Left colon (tissue), 2 donors: Measurements from ENCODE around the gene SOHLH2. TPM values are rescaled to one million over a fixed set of nuclear protein-coding genes. Genes with fewer than 3 reads are reported as not detected.

Experiments used
- ATAC-seq: fragments of 200-7000 bp; cut with Tn5 transposase; one replicate; pipeline ENCODE4 v1.9.1; 2020; ENCODE audit warnings: mild to moderate bottlenecking, moderate library complexity
- DNase-seq, 2 donors: peaks; one replicate each; pipeline ENCODE4 v3.0.0-alpha.2; 2020
- intact Hi-C, 2 donors: fragments of 100-400 bp; cut with DNase I in 1 of 2; cut with micrococcal nuclease in 1 of 2; formaldehyde crosslinking; loops; one replicate each; pipeline versions ENCODE4 v1.11.2 to v1.14.0; 2022; cut with DNase I, micrococcal nuclease
- total RNA-seq, 2 donors: library from RNA; stranded (reverse); fragmentation: NEBNext Ultra II Directional; extraction: Animal tissue kit (Norgen Biotek cat#: 25700); gene quantifications; one replicate each; pipeline ENCODE4 v1.2.1, GENCODE V29; 2021
- donor health status: DM: no; HTN: no; CAD: no.
- donor health status: DM: yes; HTN: yes; CAD: no.

The SOHLH2 gene
- total RNA-seq, 2 donors from 2014 or later, result not detected

DNA sequence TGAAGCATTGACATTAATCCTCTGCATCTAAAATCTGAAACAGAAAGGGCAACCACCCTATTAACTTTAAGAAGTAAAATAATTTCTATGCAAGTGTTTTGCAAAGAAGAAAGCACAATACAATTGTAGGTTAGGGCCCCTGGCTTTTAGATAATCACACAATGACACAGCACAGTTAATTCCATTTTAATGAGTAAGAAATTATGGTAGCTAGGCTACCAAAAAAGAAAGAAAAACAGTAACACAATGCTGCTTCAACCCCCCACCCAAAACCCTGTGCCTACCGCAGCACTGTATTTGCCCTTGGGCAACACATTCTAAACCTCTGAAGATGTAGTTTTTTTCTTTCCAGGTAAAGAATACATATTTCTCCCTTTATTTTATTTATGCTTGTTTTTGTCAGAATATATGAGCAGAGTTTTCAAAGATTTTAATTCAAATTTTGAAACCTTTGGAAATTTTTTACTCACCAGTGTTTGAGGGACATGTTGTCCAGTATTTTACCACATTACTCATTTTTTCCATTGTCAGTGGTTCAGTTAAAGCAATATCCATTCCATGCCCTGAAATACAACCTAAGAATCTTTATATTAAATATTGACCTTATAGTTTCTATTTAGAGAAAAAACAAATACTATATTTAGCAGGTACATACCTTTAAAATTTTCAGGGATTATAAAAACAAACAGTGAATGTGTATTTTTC, 21.1 kb downstream of the SOHLH2 start:
- ATAC-seq (no peak), DNase-seq (no peak)
- intact Hi-C loops, result no loop called here

DNA sequence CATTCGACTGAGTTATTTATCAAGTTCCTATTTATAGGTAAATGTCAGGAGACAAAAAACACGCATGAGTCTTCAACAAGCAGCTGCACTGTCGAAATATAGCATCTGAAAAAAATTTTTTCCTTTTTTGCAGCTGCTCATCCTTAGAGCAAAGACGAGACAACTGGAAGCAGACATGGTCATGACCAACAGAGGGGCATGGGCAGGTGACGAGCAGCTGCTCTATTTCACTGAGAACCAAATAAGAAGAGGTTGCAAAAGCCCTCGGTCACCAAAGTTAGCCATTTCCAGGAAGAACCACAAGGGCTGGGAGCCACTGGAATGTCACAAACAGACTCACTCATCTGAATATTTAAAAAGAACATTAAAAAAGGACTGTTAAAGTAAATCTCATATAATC, 22.2 kb downstream of the SOHLH2 start:
- no peak for DNase-seq
- intact Hi-C loops, result no loop called here
- no peak for ATAC-seq

DNA sequence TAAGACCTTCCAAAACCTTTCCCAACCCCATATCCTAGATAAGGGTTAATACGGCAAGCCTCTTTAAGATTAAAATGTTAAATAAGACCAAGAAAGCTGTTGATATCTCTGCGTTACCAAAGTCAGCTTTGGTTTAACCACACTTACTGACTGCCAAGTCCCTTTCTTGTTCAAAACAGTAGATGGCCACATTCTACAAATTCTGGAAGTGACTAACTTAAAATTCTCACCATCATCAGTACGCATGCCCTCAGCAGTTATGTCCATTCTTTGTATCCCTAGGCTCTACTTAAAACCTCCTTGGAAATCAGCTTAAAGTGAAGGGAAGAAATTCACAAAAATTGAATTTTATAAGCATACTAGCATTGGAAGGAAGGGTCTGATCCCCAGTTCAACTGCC, 23.6 kb downstream of the SOHLH2 start:
- intact Hi-C loops, result no loop called here
- ATAC-seq (no peak), DNase-seq (no peak)

DNA sequence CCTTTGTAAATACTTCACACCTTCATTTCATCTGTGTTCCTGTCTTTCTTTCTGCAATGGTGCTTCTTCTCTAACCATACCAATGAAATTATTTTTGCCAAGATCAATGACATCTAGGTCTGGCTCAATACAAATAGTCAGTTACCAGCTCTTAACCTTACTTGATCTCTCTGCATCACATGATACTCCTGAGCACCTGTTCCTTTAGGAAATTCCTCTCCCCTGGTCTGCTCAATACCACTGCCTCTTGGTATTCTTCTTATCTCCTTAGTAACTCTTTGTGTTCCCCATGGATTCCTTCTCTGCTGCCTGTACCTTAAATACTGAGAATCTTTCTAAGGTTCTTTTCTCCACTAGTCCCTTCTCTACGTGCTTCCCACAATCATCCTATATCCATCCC, 25.9 kb downstream of the SOHLH2 start:
- ATAC-seq, result no peak
- intact Hi-C loops, result no loop called here
- DNase-seq, result no peak

DNA sequence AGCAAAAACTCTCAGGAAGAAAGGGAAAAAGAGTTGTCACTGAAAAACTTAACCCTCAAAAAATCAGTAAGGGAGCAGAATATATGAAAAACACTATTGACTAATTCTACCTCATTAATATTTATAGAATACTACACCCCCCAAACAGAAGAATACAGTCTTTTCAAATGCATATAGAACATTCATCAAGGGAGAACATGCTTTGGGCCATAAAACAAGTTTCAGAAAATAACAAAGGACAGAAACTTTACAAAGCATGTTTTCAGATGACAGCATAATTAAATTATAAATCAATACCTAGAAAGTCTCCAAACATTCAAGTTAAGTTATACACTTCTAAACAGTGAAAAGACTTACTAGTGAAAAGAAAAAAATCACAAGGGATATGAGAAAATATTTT, 30.5 kb downstream of the SOHLH2 start:
- ATAC-seq (no peak), DNase-seq (no peak)
- intact Hi-C loops, result no loop called here

DNA sequence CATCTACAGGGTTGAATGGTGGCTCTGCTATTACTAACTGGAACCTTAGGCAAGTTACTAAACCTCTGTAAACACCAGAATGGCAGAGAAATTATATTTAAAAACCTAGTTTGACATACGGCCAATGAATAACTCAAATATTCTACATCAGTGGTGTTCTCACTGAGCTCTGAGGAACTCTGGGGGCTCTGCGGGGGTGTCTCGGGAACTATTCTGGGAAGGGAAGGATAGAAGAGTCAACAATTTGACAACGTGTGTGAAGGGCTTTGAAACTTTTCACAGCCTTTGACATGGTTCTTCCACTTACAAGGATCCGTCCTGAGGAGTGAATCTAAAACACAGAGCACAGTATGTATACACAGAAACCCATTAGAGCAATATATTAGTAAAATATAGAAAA, 38.7 kb downstream of the SOHLH2 start:
- ATAC-seq, result no peak
- intact Hi-C loops, result no loop called here
- DNase-seq, result no peak

DNA sequence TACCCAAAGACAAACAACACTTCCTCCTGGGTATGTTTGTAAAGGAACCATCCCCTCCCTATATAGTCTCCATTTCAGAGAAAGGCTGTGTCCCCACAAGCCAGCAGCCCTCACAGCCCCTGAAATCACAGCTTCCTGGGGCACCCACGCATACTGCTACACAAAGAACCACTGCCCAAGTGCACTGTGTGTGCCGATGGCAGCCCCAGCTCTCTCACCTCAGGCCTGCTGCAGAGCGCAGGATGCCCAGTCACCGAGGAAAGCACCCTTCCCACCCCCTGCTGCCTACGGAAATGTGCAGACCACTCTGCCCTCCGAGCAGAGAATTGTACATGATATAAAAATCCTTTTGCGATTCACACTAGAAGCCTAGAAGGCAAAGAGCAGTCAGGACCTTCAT, 39.4 kb downstream of the SOHLH2 start:
- DNase-seq (no peak), ATAC-seq (no peak)
- intact Hi-C loops, result no loop called here

DNA sequence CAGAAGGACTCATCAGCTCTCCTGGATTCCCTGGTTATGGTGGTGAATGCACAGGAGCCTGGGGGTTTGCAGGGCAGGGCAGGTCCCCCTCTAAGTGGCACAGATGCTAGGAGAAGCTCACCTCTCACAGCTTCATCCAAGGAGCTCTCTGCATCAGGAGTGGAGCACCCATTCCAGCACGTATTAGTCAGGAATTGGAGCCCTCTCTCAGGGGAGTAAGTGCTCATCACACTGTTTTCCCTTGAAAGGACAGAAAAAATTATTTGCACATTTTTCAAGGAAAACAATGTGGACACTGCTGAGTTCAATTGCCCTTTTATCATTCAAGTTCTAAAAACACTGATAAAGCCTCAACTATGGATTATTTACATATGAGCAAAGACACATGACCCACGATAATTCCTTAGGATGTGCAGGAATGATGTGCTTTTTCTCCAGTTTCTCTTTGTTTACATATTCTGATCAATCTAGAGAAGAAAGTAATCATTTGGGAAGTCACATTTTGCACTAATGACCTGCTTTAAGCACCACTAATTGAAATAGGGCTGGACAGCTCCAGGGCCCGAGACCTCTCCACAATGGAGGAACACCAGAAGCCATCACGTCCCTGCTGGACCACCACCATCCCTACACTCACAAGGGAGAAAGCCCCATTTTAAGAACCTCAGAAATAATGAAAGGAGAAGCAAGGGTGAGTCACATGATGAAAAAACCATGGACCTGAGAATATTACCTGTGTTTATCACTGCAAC, 40.6 kb downstream of the SOHLH2 start:
- intact Hi-C loops, result no loop called here
- DNase-seq (no peak), ATAC-seq (no peak)

DNA sequence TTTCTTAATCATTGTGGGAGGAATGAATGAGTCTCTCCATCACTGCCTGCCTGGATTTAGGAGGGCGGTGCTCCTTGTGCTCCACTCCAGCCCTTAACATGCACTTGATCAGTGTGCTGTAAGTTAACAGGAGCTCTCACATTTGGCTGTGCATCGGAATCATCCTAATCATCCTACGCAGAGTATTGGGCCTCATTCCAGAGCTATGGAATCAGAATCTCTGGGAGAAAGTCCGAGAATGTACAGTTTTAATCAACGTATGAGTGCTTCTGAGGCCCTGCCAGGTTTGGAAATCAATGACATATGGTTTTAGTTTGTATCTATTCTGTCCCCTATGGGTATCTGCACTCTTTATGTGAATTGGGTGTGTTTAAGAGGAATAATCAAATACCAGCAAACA, 48.3 kb downstream of the SOHLH2 start:
- DNase-seq, result no peak
- no peak for ATAC-seq
- intact Hi-C loops, result no loop called here

DNA sequence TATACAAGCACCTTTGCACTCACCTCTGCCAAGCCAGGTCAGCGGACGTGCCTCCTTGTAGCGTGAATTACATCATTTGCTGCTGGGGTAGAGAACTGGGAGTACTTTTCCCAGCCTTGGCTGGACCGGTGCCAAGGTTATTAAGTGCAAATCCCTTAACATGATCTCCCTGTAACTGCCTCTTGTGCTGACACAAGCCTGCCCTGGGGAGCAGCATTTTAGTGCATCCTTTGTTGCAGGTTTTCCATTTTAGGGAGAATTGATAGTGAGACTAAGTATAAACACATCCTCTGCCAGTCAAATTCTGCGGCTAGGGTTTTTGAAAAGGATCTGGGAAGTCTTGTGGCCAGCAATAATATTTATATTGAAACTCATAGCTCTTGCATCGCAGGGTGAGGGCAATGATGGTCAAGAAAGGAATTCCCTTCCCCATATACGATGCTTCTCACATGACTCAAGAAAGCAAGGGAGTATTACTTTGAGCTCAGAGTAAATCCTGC, 50.5 kb downstream of the SOHLH2 start:
- intact Hi-C loops, result no loop called here
- DNase-seq (peak; percentile 13 to 30), ATAC-seq (no peak)

DNA sequence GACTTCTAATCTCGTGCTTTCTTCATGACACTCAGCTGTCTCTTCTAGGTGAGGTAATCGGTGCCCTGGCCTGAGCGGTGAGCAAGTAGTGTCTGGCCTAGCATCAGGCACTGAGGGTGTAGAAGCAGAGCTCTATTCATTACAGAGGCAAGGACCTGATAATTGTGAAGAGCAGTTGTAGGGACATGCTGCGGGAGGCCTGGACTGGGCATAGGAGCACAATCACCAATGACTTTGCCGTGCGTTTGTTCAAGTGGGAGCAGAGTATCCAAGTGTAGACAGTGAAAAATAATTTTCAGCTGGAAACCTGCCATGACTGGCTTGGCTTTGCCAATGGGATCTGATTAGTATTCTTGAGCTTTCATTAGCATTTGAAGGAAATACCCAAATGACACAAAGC, 51.1 kb downstream of the SOHLH2 start:
- no peak for DNase-seq
- intact Hi-C loops, result no loop called here
- ATAC-seq, result no peak

DNA sequence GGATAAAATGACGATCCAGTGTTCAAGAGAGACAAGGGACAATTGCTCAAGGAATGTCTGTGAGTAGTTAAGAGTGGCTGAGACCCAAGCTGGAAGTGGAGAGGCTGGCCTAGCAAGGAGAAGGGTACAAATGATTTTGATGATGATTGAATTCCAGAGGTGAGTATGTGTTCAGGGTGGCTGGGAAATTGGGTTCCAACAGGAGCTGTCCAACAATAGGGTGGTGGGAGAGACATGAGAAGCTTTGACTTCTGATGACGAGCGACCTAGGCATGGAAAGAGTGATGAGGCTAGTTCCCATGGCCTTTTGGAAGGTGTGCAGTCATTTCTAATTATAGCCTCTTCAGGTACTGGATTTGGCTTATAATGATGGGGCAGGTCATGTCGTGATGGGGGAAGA, 54.1 kb downstream of the SOHLH2 start:
- ATAC-seq (no peak), DNase-seq (no peak)
- intact Hi-C loops, result no loop called here

DNA sequence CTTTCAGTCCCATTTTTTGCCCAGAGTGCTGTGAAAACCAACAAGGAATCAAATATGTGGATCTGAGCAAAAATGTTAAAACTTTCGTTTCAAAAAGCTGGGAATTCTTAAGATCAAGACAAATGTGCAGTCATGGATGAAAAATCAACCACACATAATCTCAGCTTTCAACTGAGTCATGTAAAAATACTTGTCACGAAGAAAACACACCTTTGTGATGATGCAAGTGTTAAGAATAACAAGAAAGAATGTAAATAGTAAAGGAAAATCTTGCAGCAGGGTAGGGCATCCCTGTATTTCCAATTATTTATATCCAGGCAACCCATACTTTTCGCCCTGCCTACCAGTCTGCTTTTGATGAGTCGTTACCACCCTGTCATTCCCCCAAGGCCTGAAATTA, 55.7 kb downstream of the SOHLH2 start:
- ATAC-seq (no peak), DNase-seq (no peak)
- intact Hi-C loops, result no loop called here

DNA sequence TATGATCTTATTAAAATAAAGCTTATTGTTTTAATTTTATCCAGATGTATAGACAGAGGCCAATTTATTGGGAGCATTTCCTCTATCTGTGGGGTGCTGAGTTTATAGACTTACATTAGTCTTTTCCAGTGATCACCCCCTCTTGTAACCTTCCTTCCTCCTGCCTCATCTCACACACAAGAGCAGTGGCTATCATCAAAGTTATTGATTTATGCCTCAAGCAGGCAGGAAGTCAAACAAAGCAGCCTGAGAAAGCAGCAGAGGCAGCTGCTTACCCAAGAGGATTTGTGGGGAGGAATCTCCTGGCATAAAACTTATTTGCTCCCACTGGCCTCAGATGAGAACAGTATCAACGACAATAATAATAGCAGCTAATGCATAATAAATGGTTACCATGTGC, 56.9 kb downstream of the SOHLH2 start:
- DNase-seq (no peak), ATAC-seq (no peak)
- intact Hi-C loops, result no loop called here

DNA sequence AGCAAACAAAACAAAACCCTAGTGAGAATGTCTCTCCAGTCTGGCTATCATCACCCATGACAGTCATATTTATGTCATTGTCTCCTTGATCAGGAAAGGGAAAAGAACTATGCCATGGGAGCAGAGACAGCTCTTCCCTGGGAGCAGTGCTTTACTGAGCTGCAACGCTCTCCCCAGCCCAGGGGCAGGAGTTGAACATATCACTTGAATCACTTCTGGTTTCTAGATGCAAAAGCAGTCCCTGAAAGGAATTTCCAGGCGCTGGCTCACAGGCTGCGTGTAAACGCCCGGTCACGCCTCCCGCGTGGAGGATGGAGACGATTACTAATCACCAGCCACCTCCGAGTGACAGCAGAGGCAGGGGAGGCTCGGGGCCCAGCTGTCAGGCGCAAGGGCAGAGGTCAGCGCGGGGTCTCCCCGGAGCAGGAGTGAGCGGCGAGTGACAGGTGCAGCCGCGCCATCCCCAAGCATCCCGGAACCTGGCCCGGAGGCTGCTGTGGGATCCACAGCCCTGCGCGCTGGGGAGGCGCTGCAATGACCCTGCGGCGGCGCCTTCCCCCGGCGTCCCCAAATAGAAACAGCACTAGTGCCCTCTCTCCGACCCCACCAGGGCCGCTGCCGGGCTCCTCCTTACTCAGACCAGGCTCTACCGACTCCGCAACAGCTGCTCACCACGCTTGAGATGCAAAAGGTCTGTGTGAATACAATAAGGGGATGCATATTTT, 59.6 kb downstream of the SOHLH2 start:
- no peak for DNase-seq
- no peak for ATAC-seq
- intact Hi-C loops, result no loop called here

DNA sequence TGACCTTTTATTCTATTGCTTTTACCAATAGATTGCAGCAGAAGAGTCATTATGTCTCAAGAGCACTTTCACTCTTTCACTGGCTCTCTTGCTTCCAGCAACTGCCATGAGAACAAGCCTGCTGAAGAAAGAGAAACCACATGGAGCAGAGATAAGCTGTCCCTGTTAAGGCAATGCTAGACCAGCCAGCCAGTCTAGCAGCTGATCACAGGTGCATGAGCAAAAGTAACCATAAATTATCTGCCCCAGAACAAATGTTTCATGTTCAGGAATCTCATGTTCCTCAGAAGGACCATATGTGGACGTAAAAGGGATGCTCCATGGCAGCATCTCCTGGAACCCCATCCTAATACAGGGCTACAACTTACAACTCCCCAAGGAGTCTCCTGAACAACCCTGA, 62.8 kb downstream of the SOHLH2 start:
- intact Hi-C loops, result no loop called here
- ATAC-seq, result no peak
- DNase-seq, result no peak

DNA sequence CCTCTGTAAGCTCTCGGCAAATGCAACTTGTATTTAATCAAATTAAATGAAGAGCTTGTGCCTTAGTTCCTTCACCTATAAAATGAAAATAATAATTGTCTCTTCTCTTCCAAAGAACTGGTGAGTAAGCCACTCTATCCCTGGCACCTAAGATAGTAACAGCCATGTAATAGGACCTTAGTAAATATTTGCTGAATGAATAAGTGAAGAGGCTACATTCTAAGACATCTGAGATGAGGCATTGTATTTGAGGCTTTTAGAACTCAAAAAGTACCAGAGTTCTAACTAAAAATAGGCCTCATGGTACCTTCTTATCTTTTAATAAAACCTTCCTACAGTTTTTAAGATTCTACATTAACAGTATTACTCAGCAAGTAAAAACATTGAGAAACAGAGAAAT, 65.9 kb downstream of the SOHLH2 start:
- intact Hi-C loops, result no loop called here
- DNase-seq, result no peak
- ATAC-seq, result no peak

DNA sequence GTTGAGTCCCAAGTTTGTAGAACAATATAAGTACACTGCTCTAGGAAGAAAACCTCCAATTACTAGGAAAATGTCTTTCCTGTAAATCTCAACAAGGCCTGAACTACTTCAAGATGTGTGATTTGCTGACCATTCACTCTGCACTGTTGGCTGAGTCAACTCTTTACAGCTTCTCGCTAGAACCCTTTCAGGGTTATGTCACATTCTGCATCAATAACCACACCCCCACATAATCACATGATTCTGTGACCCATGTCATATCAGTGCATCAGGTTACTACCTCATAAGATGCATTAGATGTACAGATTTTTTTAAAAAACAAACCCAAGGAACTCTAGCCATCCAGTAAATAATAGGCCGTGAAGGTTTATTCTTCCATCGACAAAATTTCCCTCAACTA, 67.0 kb downstream of the SOHLH2 start:
- intact Hi-C loops, result no loop called here
- ATAC-seq (no peak), DNase-seq (no peak)

DNA sequence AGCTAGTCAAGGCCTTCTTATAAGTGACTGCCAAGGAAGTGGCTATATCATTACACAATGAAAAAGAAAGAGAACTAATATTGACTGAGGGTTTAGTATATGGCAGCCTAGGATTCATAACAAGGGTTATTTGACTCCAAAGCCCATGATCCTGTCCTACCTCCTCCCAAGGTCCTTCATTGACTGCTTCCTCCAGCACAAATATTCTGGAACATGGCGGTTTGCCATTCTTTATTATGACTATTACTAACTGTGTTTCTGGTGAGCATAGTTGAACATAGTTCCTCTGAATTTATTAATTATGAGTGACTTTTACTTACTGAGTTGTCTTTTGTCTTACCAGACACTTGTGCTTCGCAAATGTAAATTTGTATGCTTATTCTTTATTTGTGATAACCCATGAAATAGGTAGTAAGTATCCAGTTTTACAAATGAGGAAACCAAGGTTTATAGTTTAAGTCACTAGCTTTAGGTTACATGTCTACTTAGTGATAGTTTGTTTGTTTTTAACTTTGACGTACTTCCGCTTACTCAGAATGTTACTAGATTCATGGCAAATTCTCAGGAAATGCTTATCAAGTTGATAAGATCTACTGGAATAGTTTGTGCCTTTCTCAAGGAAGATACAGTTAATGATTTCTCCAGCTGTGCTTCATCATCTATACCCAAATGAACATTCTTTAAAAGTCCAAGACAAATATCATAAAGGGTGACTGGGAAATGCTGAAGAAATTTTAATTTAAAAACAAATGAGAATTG, 67.7 kb downstream of the SOHLH2 start:
- no peak for ATAC-seq
- intact Hi-C loops, result no loop called here
- no peak for DNase-seq
